Transverse colon (tissue), 4 donors: ENCODE data around the gene GNG11. TPM values are rescaled to one million over a fixed set of nuclear protein-coding genes. Genes with fewer than 3 reads are reported as not detected.

Experiments used
- DNase-seq: peaks from one replicate; pipeline ENCODE4 v3.0.0-alpha.2; 2019
- H3K27ac ChIP-seq, 4 donors: fragments of 200-600 bp; sonication (generic); 2 replicates each; pipeline ENCODE4 v1.5.1; 2016 to 2018; ENCODE audit warnings: inconsistent platforms in 4 of 4
- H3K27me3 ChIP-seq: fragments of 200-600 bp; sonication (generic); 2 replicates; pipeline ENCODE4 v1.5.1; 2017; ENCODE audit warnings: inconsistent platforms
- H3K36me3 ChIP-seq, 4 donors: fragments of 200-600 bp; sonication (generic); 2 replicates each; pipeline ENCODE4 v1.5.1; 2017 to 2019; ENCODE audit warnings: inconsistent platforms in 4 of 4
- H3K4me1 ChIP-seq, 4 donors: fragments of 200-600 bp; sonication (generic); 2 replicates each; pipeline ENCODE4 v1.5.1; 2017 to 2020; ENCODE audit warnings: inconsistent platforms in 4 of 4
- H3K4me3 ChIP-seq, 4 donors: fragments of 200-600 bp; sonication (generic); 1 replicate in 1 of 4; 2 replicates in 3 of 4; pipeline versions ENCODE4 v1.5.1 to v1.6.1; 2017 to 2019; ENCODE audit warnings: inconsistent platforms in 4 of 4
- H3K9me3 ChIP-seq, 2 donors: fragments of 200-600 bp; sonication (generic); 2 replicates each; pipeline ENCODE4 v1.5.1; 2017 to 2019; ENCODE audit warnings: inconsistent platforms in 2 of 2
- CTCF ChIP-seq, 5 experiments: fragments of 200-600 bp in 3 of 5; fragments of 450-650 bp in 2 of 5; sonication (generic) in 3 of 5; IDR thresholded peaks; 1 replicate in 2 of 5; 2 replicates in 3 of 5; pipeline ENCODE4 v1.5.1; 2016 to 2017; ENCODE audit warnings: antibody characterized with exemption in 5 of 5, inconsistent platforms in 3 of 5, mild to moderate bottlenecking in 2 of 5, moderate library complexity in 1 of 5
- EP300 ChIP-seq: sonication (generic); formaldehyde crosslinking; IDR thresholded peaks from one replicate; pipeline ENCODE4 v1.6.1; 2017; ENCODE audit warnings: antibody characterized with exemption, low read depth
- POLR2A ChIP-seq: fragments of 450-650 bp; IDR thresholded peaks from one replicate; pipeline ENCODE4 v1.6.1; 2016; ENCODE audit warnings: antibody characterized with exemption, mild to moderate bottlenecking, moderate library complexity
- POLR2AphosphoS5 ChIP-seq, 3 donors: sonication (generic); formaldehyde crosslinking; IDR thresholded peaks; one replicate each; pipeline ENCODE4 v1.6.1; 2016; ENCODE audit warnings: antibody characterized with exemption in 3 of 3
- WGBS, 2 donors: methylation state at CpG; one replicate each; pipeline ENCODE4 v1.1.5; 2018; ENCODE audit warnings: low coverage in 1 of 2; 5-methylcytosine and 5-hydroxymethylcytosine counted together
- in situ Hi-C, 4 donors: fragments of 200-750 bp; cut with MboI; loops; one replicate each; pipeline versions ENCODE4 v1.15.0 to v1.15.1; 2017; ENCODE audit warnings: low sequenced_read_pairs in 3 of 4, low pct_ligation_motif_present in 1 of 4, low pct_unique_long_range_greater_than_20kb in 1 of 4
- intact Hi-C: fragments of 100-400 bp; cut with DNase I; formaldehyde crosslinking; loops from one replicate; pipeline ENCODE4 v1.15.1; 2023; ENCODE audit warnings: low total_unique reads
- total RNA-seq, 4 donors: library from RNA; depleted of rRNA; stranded (reverse); fragments of >200 nt; gene quantifications; one replicate each; pipeline ENCODE4 v1.1.0, GENCODE V29; 2016

The GNG11 gene
- total RNA-seq, 4 donors from 2014 or later, result 3.0 to 6.2 (median 4.7) TPM

- DNase-seq, result no peak
- TF ChIP-seq POLR2A, result no peak
- no peak for TF ChIP-seq POLR2AphosphoS5 (IDR thresholded peaks at IDR 0.05)
- no peak for TF ChIP-seq CTCF (IDR thresholded peaks at IDR 0.05)
- TF ChIP-seq EP300, result no peak
- Histone ChIP-seq H3K27me3 (no peaks in the 10 kb centered on the region), H3K27ac (no peak overlapping the region), H3K4me1 (no peaks in the 10 kb centered on the region), H3K9me3 (no peaks in the 10 kb centered on the region), H3K4me3 (no peak overlapping the region), H3K36me3 (no peaks in the 10 kb centered on the region)
- in situ Hi-C loops, result loop anchor here in 1 of 4 donors (25.0 kb wide), 1 partner anchor 205 kb away; no protein-coding TSS in a partner anchor
- intact Hi-C loops, result no loop called here
These were observed 39.1 kb upstream of the GNG11 start for GRCh38 chr7:93882468-93882867.

GRCh38 chr7:93883078-93883916 is 38.2 kb upstream of the GNG11 start:
- Histone ChIP-seq H3K4me1 (no peaks in the 10 kb centered on the region), H3K9me3 (no peaks in the 10 kb centered on the region), H3K4me3 (no peak overlapping the region), H3K36me3 (no peaks in the 10 kb centered on the region), H3K27me3 (no peaks in the 10 kb centered on the region), H3K27ac (no peak overlapping the region)
- WGBS, 2 donors, result 76 to 82% methylated on average over 1 to 3 of the region's 3 CpGs
- intact Hi-C loops, result no loop called here
- no peak for DNase-seq
- in situ Hi-C loops, result loop anchor here in 1 of 4 donors (25.0 kb wide), 1 partner anchor 204 kb away; no protein-coding TSS in a partner anchor
- TF ChIP-seq POLR2AphosphoS5 (IDR thresholded peaks at IDR 0.05) (no peak), CTCF (IDR thresholded peaks at IDR 0.05) (no peak), EP300 (no peak), POLR2A (no peak)

DNA sequence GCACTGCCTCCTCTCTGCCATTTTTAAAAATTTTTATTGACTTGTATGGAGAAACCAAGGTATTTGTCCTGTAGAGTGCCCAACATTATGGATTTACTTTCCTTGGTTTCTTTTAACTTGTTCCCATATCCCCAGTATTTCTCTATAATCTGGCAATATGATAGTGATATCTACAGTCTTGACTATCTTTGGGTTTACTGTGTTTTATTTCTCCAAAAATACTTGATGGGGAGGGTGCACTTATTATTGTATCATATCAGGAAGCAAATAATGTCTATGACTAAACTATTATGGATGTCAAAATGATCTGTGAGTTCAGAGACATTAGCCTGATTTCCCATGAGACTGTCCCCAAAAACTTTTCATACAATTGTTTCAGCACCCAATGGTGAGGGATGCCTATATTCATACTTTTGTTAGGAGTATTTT is 37.6 kb upstream of the GNG11 start:
- Histone ChIP-seq H3K27me3 (peaks cover under 1% of the 10 kb centered on the region), H3K27ac (no peak overlapping the region), H3K9me3 (no peaks in the 10 kb centered on the region), H3K36me3 (no peaks in the 10 kb centered on the region), H3K4me3 (no peak overlapping the region), H3K4me1 (no peaks in the 10 kb centered on the region)
- intact Hi-C loops, result no loop called here
- in situ Hi-C loops, result loop anchor here in 1 of 4 donors (25.0 kb wide), 1 partner anchor 203 kb away; no protein-coding TSS in a partner anchor
- TF ChIP-seq POLR2AphosphoS5 (IDR thresholded peaks at IDR 0.05) (no peak), EP300 (no peak), POLR2A (no peak), CTCF (IDR thresholded peaks at IDR 0.05) (no peak)
- DNase-seq, result no peak

DNA sequence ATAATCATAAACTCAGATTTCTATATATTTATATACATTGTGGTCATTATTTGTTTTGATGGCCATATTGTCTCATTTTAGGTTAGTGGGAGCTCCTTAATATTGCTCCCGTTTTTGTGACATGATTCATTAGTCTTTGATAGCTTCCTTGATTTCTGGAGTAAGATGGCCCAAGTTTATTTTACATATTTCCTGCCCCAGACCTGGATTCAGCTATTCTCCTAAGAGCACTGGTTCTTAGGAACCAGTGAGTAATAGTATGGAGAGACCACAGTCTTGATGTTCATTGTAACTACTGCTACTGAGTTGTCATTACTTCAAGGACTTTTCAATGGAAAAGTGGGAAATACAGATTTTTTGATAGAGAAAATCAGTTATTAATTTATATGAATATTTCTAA is 37.0 kb upstream of the GNG11 start:
- TF ChIP-seq POLR2AphosphoS5 (IDR thresholded peaks at IDR 0.05) (no peak), EP300 (no peak), POLR2A (no peak), CTCF (IDR thresholded peaks at IDR 0.05) (no peak)
- intact Hi-C loops (no loop called here), in situ Hi-C loops (loop anchor here in 1 of 4 donors (25.0 kb wide), 1 partner anchor 203 kb away; no protein-coding TSS in a partner anchor)
- Histone ChIP-seq H3K9me3 (no peaks in the 10 kb centered on the region), H3K36me3 (no peaks in the 10 kb centered on the region), H3K4me1 (no peaks in the 10 kb centered on the region), H3K4me3 (no peak overlapping the region), H3K27ac (no peak overlapping the region), H3K27me3 (peaks cover 7% of the 10 kb centered on the region)
- DNase-seq, result no peak
- 32 to 60% methylated on average over 1 of the region's 1 CpG for WGBS, 2 donors
